HCT116 (cell line): Measurements from ENCODE around the gene LDB2. TPM values are rescaled to one million over a fixed set of nuclear protein-coding genes. Genes with fewer than 3 reads are reported as not detected.

ENCODE experiments used
- ATAC-seq: fragments of 200-7000 bp; cut with Tn5 transposase; 2 replicates; pipeline ENCODE4 v1.9.1; 2020; ENCODE audit warnings: mild to moderate bottlenecking, moderate library complexity
- BruUV-seq: library from RNA; stranded (reverse); fragments of 400-500 nt; replicated peaks from 2 replicates; lab custom pipeline; 2021; lab: Mats Ljungman, UMichigan
- CTCF ChIA-PET: fragments of 300-600 bp; sonication (Branson Sonifier 250); formaldehyde crosslinking; loops from one replicate; lab custom pipeline; 2021; ENCODE audit warnings: antibody characterized with exemption; lab: Charles Lee
- POLR2A ChIA-PET: fragments of 300-600, 350-600 bp; sonication (Branson Sonifier 250); formaldehyde crosslinking; loops from one replicate; lab custom pipeline; 2021; ENCODE audit warnings: antibody characterized with exemption; lab: Charles Lee
- RAD21 ChIA-PET, 2 experiments: fragments of 300-600 bp; sonication (Branson Sonifier 250); formaldehyde crosslinking; loops; one replicate each; lab custom pipeline; 2023; ENCODE audit warnings: low total read pairs in 2 of 2; ENCODE audit not compliant: uncharacterized antibody in 2 of 2, unreplicated experiment in 2 of 2, low non-redundant PET in 1 of 2; lab: Charles Lee
- DNase-seq: peaks from one replicate; pipeline ENCODE4 v3.0.0-alpha.2; 2010; ENCODE audit warnings: low read depth, low spot score
- H2AFZ ChIP-seq: fragments of 200-600 bp; shearing (Covaris generic), sonication (generic); 2 replicates; pipeline ENCODE4 v1.6.1; 2017; ENCODE audit warnings: low read depth, mixed run types, mixed read lengths, antibody characterized with exemption, low read length; ENCODE audit not compliant: poor library complexity, severe bottlenecking
- H3K27ac ChIP-seq: 2 replicates; pipeline ENCODE4 v1.5.1; 2012; ENCODE audit warnings: low read depth, low read length
- H3K27me3 ChIP-seq: fragments of 200-600 bp; sonication (generic); 2 replicates; pipeline ENCODE4 v1.6.1; 2016; ENCODE audit warnings: mixed run types, low read length, mixed read lengths; ENCODE audit not compliant: insufficient read depth
- H3K36me3 ChIP-seq, 2 experiments: fragments of 200-500 bp in 1 of 2; fragments of 200-600 bp in 1 of 2; sonication (Bioruptor generic) in 1 of 2; sonication (generic) in 1 of 2; 2 replicates each; pipeline versions ENCODE4 v1.5.1 to v1.6.1; 2014 to 2016; ENCODE audit warnings: low read length in 2 of 2, inconsistent platforms in 1 of 2, mixed read lengths in 1 of 2, mixed run types in 1 of 2; ENCODE audit not compliant: insufficient read depth in 2 of 2, control insufficient read depth in 1 of 2
- H3K4me1 ChIP-seq, 2 experiments: fragments of 200-600 bp in 1 of 2; sonication (generic) in 1 of 2; 2 replicates each; pipeline versions ENCODE4 v1.5.1 to v1.6.1; 2012 to 2017; ENCODE audit warnings: low read length in 2 of 2, inconsistent platforms in 1 of 2, mild to moderate bottlenecking in 1 of 2, mixed read lengths in 1 of 2, mixed run types in 1 of 2, moderate library complexity in 1 of 2; ENCODE audit not compliant: insufficient read depth in 2 of 2, control insufficient read depth in 1 of 2
- H3K4me2 ChIP-seq: fragments of 200-600 bp; sonication (generic); 2 replicates; pipeline ENCODE4 v1.6.1; 2017; ENCODE audit warnings: mixed run types, low read length, mixed read lengths
- H3K4me3 ChIP-seq, 2 experiments: fragments of 200-600 bp in 1 of 2; sonication (generic) in 1 of 2; replicated peaks in 1 of 2; 2 replicates each; pipeline ENCODE4 v1.5.1; 2011 to 2016; ENCODE audit warnings: low read length in 2 of 2, control low read depth in 1 of 2, low read depth in 1 of 2, mild to moderate bottlenecking in 1 of 2, mixed read lengths in 1 of 2, mixed run types in 1 of 2
- H3K79me2 ChIP-seq: fragments of 200-600 bp; sonication (generic); 2 replicates; pipeline ENCODE4 v1.6.1; 2017; ENCODE audit warnings: mild to moderate bottlenecking, mixed run types, low read length, moderate library complexity, mixed read lengths; ENCODE audit not compliant: insufficient read depth
- H3K9ac ChIP-seq: fragments of 200-600 bp; sonication (generic); 2 replicates; pipeline ENCODE4 v1.6.1; 2016; ENCODE audit warnings: low read length, mixed read lengths
- H3K9me2 ChIP-seq: fragments of 200-600 bp; sonication (generic), shearing (Covaris generic); 2 replicates; pipeline ENCODE4 v1.6.1; 2017; ENCODE audit warnings: mixed run types, mild to moderate bottlenecking, moderate library complexity; ENCODE audit not compliant: insufficient read depth
- H3K9me3 ChIP-seq, 2 experiments: fragments of 200-500 bp in 1 of 2; fragments of 200-600 bp in 1 of 2; sonication (Bioruptor generic) in 1 of 2; sonication (generic) in 1 of 2; 2 replicates each; pipeline ENCODE4 v1.6.1; 2014 to 2017; ENCODE audit warnings: low read length in 2 of 2, mixed read lengths in 2 of 2, inconsistent platforms in 1 of 2, low read depth in 1 of 2, mild to moderate bottlenecking in 1 of 2, mixed run types in 1 of 2, moderate library complexity in 1 of 2; ENCODE audit not compliant: control insufficient read depth in 1 of 2, insufficient read depth in 1 of 2
- H4K20me1 ChIP-seq: fragments of 200-600 bp; sonication (generic), shearing (Covaris generic); 2 replicates; pipeline ENCODE4 v1.6.1; 2017; ENCODE audit warnings: mixed run types, mild to moderate bottlenecking, moderate library complexity; ENCODE audit not compliant: insufficient read depth
- CBX3 ChIP-seq: IDR thresholded peaks from 2 replicates; pipeline ENCODE4 v1.6.1; 2012; ENCODE audit warnings: low read depth
- EZH2phosphoT487 ChIP-seq: fragments of 200-600 bp; IDR thresholded peaks from 2 replicates; pipeline ENCODE4 v1.6.1; 2018; ENCODE audit warnings: antibody characterized with exemption, borderline replicate concordance
- POLR2A ChIP-seq: IDR thresholded peaks from 2 replicates; pipeline ENCODE4 v1.7.0; 2011; ENCODE audit warnings: borderline replicate concordance; ENCODE audit not compliant: insufficient read depth, insufficient read length; ENCODE audit errors: extremely low read depth
- SIN3A ChIP-seq: IDR thresholded peaks from 2 replicates; pipeline ENCODE4 v1.6.1; 2012; ENCODE audit warnings: low read depth
- SP1 ChIP-seq: IDR thresholded peaks from 2 replicates; pipeline ENCODE4 v1.6.1; 2012; ENCODE audit warnings: low read depth
- SRF ChIP-seq: IDR thresholded peaks from 2 replicates; pipeline ENCODE4 v1.6.1; 2012; ENCODE audit warnings: low read depth
- YY1 ChIP-seq: IDR thresholded peaks from 2 replicates; pipeline ENCODE4 v1.6.1; 2011; ENCODE audit warnings: low read length, low read depth, moderate library complexity, mild to moderate bottlenecking; ENCODE audit not compliant: insufficient replicate concordance; ENCODE audit errors: extremely low read depth
- ZFX ChIP-seq: fragments of 450-650 bp; IDR thresholded peaks from 2 replicates; pipeline ENCODE4 v1.6.1; 2017
- ZNF274 ChIP-seq: fragments of 200-500 bp; sonication (Bioruptor generic); IDR thresholded peaks from 2 replicates; pipeline ENCODE4 v1.6.1; 2014; ENCODE audit warnings: mild to moderate bottlenecking, low read depth, low read length, inconsistent platforms
- intact Hi-C: fragments of 100-400 bp; cut with micrococcal nuclease; formaldehyde crosslinking; loops from 2 replicates; pipeline ENCODE4 v1.10.0; 2022
- total RNA-seq: library from RNA; stranded (reverse); gene quantifications from one replicate; pipeline ENCODE4 v1.2.1, GENCODE V29; 2021; ENCODE audit not compliant: unreplicated experiment
- TF ChIP-seq, protein P1 (sequence below): IDR thresholded peaks from 2 replicates; pipeline ENCODE4 v1.6.1; 2012
- TF ChIP-seq, protein P2 (sequence below), 3 experiments: fragments of 200-600 bp in 1 of 3; sonication (generic) in 1 of 3; IDR thresholded peaks in 2 of 3; conservative IDR thresholded peaks in 1 of 3; 2 replicates each; pipeline ENCODE4 v1.5.1; 2012 to 2017; ENCODE audit warnings: low read depth in 2 of 3, low read length in 2 of 3, antibody characterized with exemption in 1 of 3, borderline replicate concordance in 1 of 3, control low read depth in 1 of 3, mild to moderate bottlenecking in 1 of 3, mixed read lengths in 1 of 3, mixed run types in 1 of 3, moderate library complexity in 1 of 3; ENCODE audit not compliant: insufficient read depth in 1 of 3

The LDB2 gene
- total RNA-seq, 1 experiment from 2014 or later = 0.12 TPM

DNA sequence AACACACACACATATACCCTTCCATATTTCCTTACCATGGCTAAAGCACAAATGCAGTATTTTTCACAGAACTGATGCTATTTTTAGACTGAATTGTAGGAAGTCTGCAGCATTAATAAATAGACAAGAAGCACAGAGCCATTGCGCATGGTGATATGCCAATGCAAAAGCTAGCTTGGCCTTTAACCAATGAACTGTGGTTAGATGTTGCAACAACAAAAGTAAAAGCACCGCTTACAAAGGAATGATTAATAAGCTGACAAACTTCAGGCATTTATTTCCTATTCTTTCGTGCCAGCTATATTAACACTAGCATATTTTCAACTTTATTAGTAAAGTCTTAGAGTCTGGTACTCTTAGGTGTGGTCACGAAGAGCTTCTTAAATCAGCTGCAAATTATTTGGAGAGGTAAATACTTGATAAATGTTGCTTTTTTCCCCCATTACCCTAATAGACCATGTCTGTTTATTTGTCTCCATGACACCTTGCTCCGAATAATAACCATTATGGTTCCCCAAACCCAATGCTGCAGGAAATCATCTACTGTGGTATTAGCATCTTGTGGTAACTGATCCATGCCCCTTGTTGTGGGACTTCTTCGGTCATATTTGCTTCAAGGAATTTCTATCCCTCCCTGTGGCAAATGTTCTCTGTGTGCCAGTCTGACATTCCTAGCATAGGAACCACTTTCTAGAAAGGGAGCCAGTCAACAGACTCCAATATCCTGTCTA is 366.0 kb downstream of the LDB2 start:
- no peaks in the 10 kb centered on the region for H3K9me3 ChIP-seq
- no peaks in the 10 kb centered on the region for H3K36me3 ChIP-seq
- ChIA-PET POLR2A (no interaction called here), CTCF (no interaction called here), RAD21 (no interaction called here)
- no peaks in the 10 kb centered on the region for H3K4me1 ChIP-seq
- ATAC-seq = no peak
- no TSS peak for BruUV-seq
- no peak overlapping the region for H3K9ac ChIP-seq
- TF ChIP-seq ZNF274 = no peak
- TF ChIP-seq EZH2phosphoT487 = no peak
- TF ChIP-seq CBX3 = no peak
- no peak for TF ChIP-seq SIN3A
- TF ChIP-seq ZFX = no peak
- no peak for TF ChIP-seq POLR2A
- no peak for TF ChIP-seq SP1
- TF ChIP-seq, protein P1, sequence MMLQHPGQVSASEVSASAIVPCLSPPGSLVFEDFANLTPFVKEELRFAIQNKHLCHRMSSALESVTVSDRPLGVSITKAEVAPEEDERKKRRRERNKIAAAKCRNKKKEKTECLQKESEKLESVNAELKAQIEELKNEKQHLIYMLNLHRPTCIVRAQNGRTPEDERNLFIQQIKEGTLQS = no peak
- no peak for TF ChIP-seq YY1
- TF ChIP-seq, protein P2, sequence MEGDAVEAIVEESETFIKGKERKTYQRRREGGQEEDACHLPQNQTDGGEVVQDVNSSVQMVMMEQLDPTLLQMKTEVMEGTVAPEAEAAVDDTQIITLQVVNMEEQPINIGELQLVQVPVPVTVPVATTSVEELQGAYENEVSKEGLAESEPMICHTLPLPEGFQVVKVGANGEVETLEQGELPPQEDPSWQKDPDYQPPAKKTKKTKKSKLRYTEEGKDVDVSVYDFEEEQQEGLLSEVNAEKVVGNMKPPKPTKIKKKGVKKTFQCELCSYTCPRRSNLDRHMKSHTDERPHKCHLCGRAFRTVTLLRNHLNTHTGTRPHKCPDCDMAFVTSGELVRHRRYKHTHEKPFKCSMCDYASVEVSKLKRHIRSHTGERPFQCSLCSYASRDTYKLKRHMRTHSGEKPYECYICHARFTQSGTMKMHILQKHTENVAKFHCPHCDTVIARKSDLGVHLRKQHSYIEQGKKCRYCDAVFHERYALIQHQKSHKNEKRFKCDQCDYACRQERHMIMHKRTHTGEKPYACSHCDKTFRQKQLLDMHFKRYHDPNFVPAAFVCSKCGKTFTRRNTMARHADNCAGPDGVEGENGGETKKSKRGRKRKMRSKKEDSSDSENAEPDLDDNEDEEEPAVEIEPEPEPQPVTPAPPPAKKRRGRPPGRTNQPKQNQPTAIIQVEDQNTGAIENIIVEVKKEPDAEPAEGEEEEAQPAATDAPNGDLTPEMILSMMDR (IDR thresholded peaks at IDR 0.05 in 2 of 3, conservative IDR thresholded peaks at IDR 0.05 in 1 of 3; ENCODE audit: borderline replicate concordance in 1 of 3, insufficient read depth in 1 of 3, low read depth in 2 of 3, low read length in 2 of 3) = no peak
- no peak for TF ChIP-seq SRF
- H3K9me2 ChIP-seq = no peaks in the 10 kb centered on the region
- H3K4me3 ChIP-seq = no peak overlapping the region
- no peaks in the 10 kb centered on the region for H3K79me2 ChIP-seq
- no peak overlapping the region for H3K27ac ChIP-seq
- intact Hi-C loops = no loop called here
- no peak overlapping the region for H2AFZ ChIP-seq
- no peaks in the 10 kb centered on the region for H4K20me1 ChIP-seq
- no peaks in the 10 kb centered on the region for H3K27me3 ChIP-seq
- DNase-seq = no peak
- H3K4me2 ChIP-seq = no peak overlapping the region
